Endothelial cell (in vitro differentiated cells): Measurements from ENCODE around the gene SFN. TPM values are rescaled to one million over a fixed set of nuclear protein-coding genes. Genes with fewer than 3 reads are reported as not detected.

ENCODE experiments used
- DNase-seq: peaks from one replicate; pipeline ENCODE4 v3.0.0; 2021; ENCODE audit warnings: low spot score
- H3K27ac Mint-ChIP-seq: one replicate; pipeline ENCODE4 v1.8.0; 2021; ENCODE audit warnings: mixed read lengths, inconsistent platforms; ENCODE audit not compliant: unreplicated experiment
- H3K27me3 Mint-ChIP-seq: one replicate; pipeline ENCODE4 v1.8.0; 2021; ENCODE audit warnings: mild to moderate bottlenecking, moderate library complexity, mixed read lengths, inconsistent platforms; ENCODE audit not compliant: unreplicated experiment
- H3K36me3 Mint-ChIP-seq: one replicate; pipeline ENCODE4 v1.8.0; 2021; ENCODE audit warnings: mild to moderate bottlenecking, low read depth, mixed read lengths, inconsistent platforms; ENCODE audit not compliant: unreplicated experiment
- H3K4me1 Mint-ChIP-seq: one replicate; pipeline ENCODE4 v1.8.0; 2021; ENCODE audit warnings: mild to moderate bottlenecking, mixed read lengths, inconsistent platforms; ENCODE audit not compliant: unreplicated experiment
- H3K4me3 Mint-ChIP-seq: one replicate; pipeline ENCODE4 v1.8.0; 2021; ENCODE audit warnings: mild to moderate bottlenecking, mixed read lengths, inconsistent platforms; ENCODE audit not compliant: unreplicated experiment
- H3K9me3 Mint-ChIP-seq: one replicate; pipeline ENCODE4 v1.8.0; 2021; ENCODE audit warnings: mixed read lengths, inconsistent platforms; ENCODE audit not compliant: unreplicated experiment
- CTCF ChIP-seq: fragments of 200-600 bp; sonication (generic); IDR thresholded peaks from one replicate; pipeline ENCODE4 v1.5.0; 2021; ENCODE audit warnings: antibody characterized with exemption; ENCODE audit not compliant: unreplicated experiment
- long read RNA-seq: library from polyadenylated mRNA; unstranded; transcript quantifications from one replicate; pipeline ENCODE4 v2.0.0, GENCODE V29; 2020; ENCODE audit not compliant: unreplicated experiment
- total RNA-seq: library from RNA; stranded (reverse); fragmentation: NEBNext Ultra II Directional; extraction: Animal tissue kit (Norgen Biotek cat#: 25700); gene quantifications from one replicate; pipeline ENCODE4 v1.2.1, GENCODE V29; 2021; ENCODE audit not compliant: unreplicated experiment

The SFN gene
- total RNA-seq: 0.54 TPM
- long read RNA-seq: 0 reads

GRCh38 chr1:26862781-26863684, at the start of gene SFN:
Gene SFN (plus strand): TSS chr1:26863149. CDS start chr1:26863213, 64 bp downstream.
- Mint-ChIP-seq H3K27me3 (peaks cover 10% of the 10 kb centered on the region), H3K9me3 (no peaks in the 10 kb centered on the region), H3K4me3 (no peak within 1 kb of the TSS), H3K27ac (no peak within 1 kb of the TSS), H3K36me3 (no peaks in the 10 kb centered on the region), H3K4me1 (peaks cover 7% of the 10 kb centered on the region)
- TF ChIP-seq CTCF: peak; percentile 24
- peak; percentile 33 for DNase-seq

GRCh38 chr1:26814377-26814776, 48.6 kb upstream of the SFN start:
- H3K36me3 Mint-ChIP-seq: no peaks in the 10 kb centered on the region
- DNase-seq: no peak
- H3K4me1 Mint-ChIP-seq: no peaks in the 10 kb centered on the region
- TF ChIP-seq CTCF: no peak
- H3K4me3 Mint-ChIP-seq: no peak overlapping the region
- H3K27me3 Mint-ChIP-seq: peaks cover 5% of the 10 kb centered on the region
- no peaks in the 10 kb centered on the region for H3K9me3 Mint-ChIP-seq
- H3K27ac Mint-ChIP-seq: no peak overlapping the region

GRCh38 chr1:26814893-26815292, 48.1 kb upstream of the SFN start:
- Mint-ChIP-seq H3K4me1 (no peaks in the 10 kb centered on the region), H3K27ac (no peak overlapping the region), H3K9me3 (no peaks in the 10 kb centered on the region), H3K4me3 (no peak overlapping the region), H3K36me3 (no peaks in the 10 kb centered on the region), H3K27me3 (peaks cover 5% of the 10 kb centered on the region)
- no peak for DNase-seq
- no peak for TF ChIP-seq CTCF

- Mint-ChIP-seq H3K4me1 (no peaks in the 10 kb centered on the region), H3K36me3 (no peaks in the 10 kb centered on the region), H3K27ac (no peak overlapping the region), H3K9me3 (no peaks in the 10 kb centered on the region), H3K4me3 (no peak overlapping the region), H3K27me3 (peaks cover 2% of the 10 kb centered on the region)
- TF ChIP-seq CTCF: no peak
- DNase-seq: no peak
Observed at GRCh38 chr1:26820784-26821269, 42.1 kb upstream of the SFN start.
